HepG2 (cell line): ENCODE results near the gene FAM89B. TPM values are rescaled to one million over a fixed set of nuclear protein-coding genes. Genes with fewer than 3 reads are reported as not detected.

Experiments
- ARHGAP35 ChIP-seq: sonication (generic); formaldehyde crosslinking; IDR thresholded peaks from 2 replicates; pipeline ENCODE4 v1.9.0; 2022; ENCODE audit warnings: mild to moderate bottlenecking, inconsistent platforms, moderate library complexity, missing genetic modification reagents, borderline replicate concordance
- FOSL2 ChIP-seq: sonication (generic); formaldehyde crosslinking; IDR thresholded peaks from 2 replicates; pipeline ENCODE4 v1.4.0; 2020; ENCODE audit warnings: missing genetic modification reagents
- KDM2A ChIP-seq: sonication (generic); formaldehyde crosslinking; IDR thresholded peaks from 2 replicates; pipeline ENCODE4 v1.4.0; 2020; ENCODE audit warnings: low read depth, missing genetic modification reagents, borderline replicate concordance
- NFKBIZ ChIP-seq: IDR thresholded peaks from 2 replicates; pipeline ENCODE4 v1.6.1; 2018; ENCODE audit warnings: missing genetic modification reagents, missing compliant biosample characterization
- SOX5 ChIP-seq: IDR thresholded peaks from 2 replicates; pipeline ENCODE4 v1.6.1; 2016; ENCODE audit warnings: borderline replicate concordance
- TCF7 ChIP-seq: sonication (generic); IDR thresholded peaks from 2 replicates; pipeline ENCODE4 v1.6.1; 2016; ENCODE audit warnings: antibody characterized with exemption, low read depth
- ZNF143 ChIP-seq: sonication (generic); formaldehyde crosslinking; IDR thresholded peaks from 2 replicates; pipeline ENCODE4 v1.4.0; 2020; ENCODE audit warnings: missing genetic modification reagents
- polyA plus RNA-seq, 8 experiments: library from polyadenylated mRNA; depleted of rRNA in 3 of 8; stranded (reverse) in 7 of 8; unstranded in 1 of 8; fragments of >200 nt; fragmentation: Illumina TruSeq in 4 of 8; extraction: Trizol in 4 of 8; gene quantifications; 2 replicates each; pipeline versions ENCODE4 v1.2.1 to v1.2.3, GENCODE V29; 2011 to 2016; ENCODE audit warnings: low read depth in 4 of 8, missing spikeins in 1 of 8, mixed read lengths in 1 of 8; ENCODE audit not compliant: insufficient read depth in 1 of 8
- total RNA-seq, 5 experiments: library from RNA; depleted of rRNA; stranded (reverse); fragments of >200 nt; fragmentation: Illumina TruSeq; extraction: Trizol; gene quantifications; 2 replicates each; pipeline ENCODE4 v1.2.3, GENCODE V29; 2016; ENCODE audit warnings: low read depth in 1 of 5
- TF ChIP-seq, protein P1 (sequence below): sonication (generic); formaldehyde crosslinking; IDR thresholded peaks from 2 replicates; pipeline ENCODE4 v1.5.0; 2020; ENCODE audit warnings: mild to moderate bottlenecking, missing genetic modification reagents
- TF ChIP-seq, protein P2 (sequence below): sonication (generic); formaldehyde crosslinking; IDR thresholded peaks from 2 replicates; pipeline ENCODE4; 2020; ENCODE audit warnings: missing genetic modification reagents, mild to moderate bottlenecking, borderline replicate concordance
- TF ChIP-seq, protein P3 (sequence below): sonication (generic); formaldehyde crosslinking; IDR thresholded peaks from 2 replicates; pipeline ENCODE4 v1.4.0; 2020; ENCODE audit warnings: mild to moderate bottlenecking, missing genetic modification reagents
- TF ChIP-seq, protein P4 (sequence below): sonication (generic); formaldehyde crosslinking; IDR thresholded peaks from 2 replicates; pipeline ENCODE4 v1.9.0; 2022; ENCODE audit warnings: missing genetic modification reagents, mild to moderate bottlenecking, borderline replicate concordance

Gene FAM89B
- total and polyA plus RNA-seq, 2 of the 13 experiments (the other 11 are each of a cell fraction or from before 2014, with no cell fraction given), result 5.7 to 8.0 TPM

DNA sequence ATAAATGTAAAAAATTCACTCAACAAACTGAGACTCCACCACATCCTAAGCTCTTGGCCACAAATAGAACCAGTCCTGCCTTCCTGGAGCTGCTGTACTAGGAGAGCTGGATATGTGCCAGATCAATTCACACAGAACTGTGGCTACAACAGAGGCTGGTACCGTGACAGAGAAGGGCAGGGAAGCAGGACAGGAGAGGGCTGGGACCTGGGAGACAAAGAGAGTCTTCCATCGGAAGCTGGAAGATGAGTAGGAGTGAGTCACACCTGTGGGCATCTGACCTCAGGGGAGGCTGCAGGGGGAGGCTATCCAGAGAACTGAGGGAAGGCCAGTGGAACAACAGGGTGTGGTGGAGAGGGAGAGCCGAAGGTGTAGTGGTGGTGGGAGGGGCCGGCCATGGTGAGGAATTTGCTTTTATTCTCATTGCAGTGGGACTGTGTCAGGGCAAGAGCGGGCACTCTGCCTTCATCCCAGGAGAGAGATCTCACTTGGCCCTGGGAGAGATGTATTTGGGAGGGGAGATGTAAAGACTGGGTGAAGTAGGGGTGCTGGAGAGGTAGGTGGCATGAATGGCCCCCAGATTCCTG is 12.3 kb upstream of the FAM89B start (continued):
- TF ChIP-seq, protein P1, sequence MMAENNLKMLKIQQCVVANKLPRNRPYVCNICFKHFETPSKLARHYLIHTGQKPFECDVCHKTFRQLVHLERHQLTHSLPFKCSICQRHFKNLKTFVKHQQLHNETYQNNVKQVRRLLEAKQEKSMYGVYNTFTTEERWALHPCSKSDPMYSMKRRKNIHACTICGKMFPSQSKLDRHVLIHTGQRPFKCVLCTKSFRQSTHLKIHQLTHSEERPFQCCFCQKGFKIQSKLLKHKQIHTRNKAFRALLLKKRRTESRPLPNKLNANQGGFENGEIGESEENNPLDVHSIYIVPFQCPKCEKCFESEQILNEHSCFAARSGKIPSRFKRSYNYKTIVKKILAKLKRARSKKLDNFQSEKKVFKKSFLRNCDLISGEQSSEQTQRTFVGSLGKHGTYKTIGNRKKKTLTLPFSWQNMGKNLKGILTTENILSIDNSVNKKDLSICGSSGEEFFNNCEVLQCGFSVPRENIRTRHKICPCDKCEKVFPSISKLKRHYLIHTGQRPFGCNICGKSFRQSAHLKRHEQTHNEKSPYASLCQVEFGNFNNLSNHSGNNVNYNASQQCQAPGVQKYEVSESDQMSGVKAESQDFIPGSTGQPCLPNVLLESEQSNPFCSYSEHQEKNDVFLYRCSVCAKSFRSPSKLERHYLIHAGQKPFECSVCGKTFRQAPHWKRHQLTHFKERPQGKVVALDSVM (CRISPR knock-in tag), result peak; percentile 96
- TF ChIP-seq ZNF143 (CRISPR knock-in tag) (no peak), KDM2A (CRISPR knock-in tag) (peak; percentile 1; the same call in 1 of the 2 replicates), SOX5 (CRISPR knock-in tag) (peak; percentile 21; the same call in 1 of the 2 replicates), NFKBIZ (CRISPR knock-in tag) (no peak), TCF7 (no peak), ARHGAP35 (no peak), FOSL2 (peak; percentile 89)
- TF ChIP-seq, protein P2, sequence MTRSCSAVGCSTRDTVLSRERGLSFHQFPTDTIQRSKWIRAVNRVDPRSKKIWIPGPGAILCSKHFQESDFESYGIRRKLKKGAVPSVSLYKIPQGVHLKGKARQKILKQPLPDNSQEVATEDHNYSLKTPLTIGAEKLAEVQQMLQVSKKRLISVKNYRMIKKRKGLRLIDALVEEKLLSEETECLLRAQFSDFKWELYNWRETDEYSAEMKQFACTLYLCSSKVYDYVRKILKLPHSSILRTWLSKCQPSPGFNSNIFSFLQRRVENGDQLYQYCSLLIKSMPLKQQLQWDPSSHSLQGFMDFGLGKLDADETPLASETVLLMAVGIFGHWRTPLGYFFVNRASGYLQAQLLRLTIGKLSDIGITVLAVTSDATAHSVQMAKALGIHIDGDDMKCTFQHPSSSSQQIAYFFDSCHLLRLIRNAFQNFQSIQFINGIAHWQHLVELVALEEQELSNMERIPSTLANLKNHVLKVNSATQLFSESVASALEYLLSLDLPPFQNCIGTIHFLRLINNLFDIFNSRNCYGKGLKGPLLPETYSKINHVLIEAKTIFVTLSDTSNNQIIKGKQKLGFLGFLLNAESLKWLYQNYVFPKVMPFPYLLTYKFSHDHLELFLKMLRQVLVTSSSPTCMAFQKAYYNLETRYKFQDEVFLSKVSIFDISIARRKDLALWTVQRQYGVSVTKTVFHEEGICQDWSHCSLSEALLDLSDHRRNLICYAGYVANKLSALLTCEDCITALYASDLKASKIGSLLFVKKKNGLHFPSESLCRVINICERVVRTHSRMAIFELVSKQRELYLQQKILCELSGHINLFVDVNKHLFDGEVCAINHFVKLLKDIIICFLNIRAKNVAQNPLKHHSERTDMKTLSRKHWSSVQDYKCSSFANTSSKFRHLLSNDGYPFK (CRISPR knock-in tag), result peak; percentile 12; the same call in 1 of the 2 replicates
- TF ChIP-seq, protein P3, sequence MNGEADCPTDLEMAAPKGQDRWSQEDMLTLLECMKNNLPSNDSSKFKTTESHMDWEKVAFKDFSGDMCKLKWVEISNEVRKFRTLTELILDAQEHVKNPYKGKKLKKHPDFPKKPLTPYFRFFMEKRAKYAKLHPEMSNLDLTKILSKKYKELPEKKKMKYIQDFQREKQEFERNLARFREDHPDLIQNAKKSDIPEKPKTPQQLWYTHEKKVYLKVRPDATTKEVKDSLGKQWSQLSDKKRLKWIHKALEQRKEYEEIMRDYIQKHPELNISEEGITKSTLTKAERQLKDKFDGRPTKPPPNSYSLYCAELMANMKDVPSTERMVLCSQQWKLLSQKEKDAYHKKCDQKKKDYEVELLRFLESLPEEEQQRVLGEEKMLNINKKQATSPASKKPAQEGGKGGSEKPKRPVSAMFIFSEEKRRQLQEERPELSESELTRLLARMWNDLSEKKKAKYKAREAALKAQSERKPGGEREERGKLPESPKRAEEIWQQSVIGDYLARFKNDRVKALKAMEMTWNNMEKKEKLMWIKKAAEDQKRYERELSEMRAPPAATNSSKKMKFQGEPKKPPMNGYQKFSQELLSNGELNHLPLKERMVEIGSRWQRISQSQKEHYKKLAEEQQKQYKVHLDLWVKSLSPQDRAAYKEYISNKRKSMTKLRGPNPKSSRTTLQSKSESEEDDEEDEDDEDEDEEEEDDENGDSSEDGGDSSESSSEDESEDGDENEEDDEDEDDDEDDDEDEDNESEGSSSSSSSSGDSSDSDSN (CRISPR knock-in tag), result peak; percentile 27
- TF ChIP-seq, protein P4, sequence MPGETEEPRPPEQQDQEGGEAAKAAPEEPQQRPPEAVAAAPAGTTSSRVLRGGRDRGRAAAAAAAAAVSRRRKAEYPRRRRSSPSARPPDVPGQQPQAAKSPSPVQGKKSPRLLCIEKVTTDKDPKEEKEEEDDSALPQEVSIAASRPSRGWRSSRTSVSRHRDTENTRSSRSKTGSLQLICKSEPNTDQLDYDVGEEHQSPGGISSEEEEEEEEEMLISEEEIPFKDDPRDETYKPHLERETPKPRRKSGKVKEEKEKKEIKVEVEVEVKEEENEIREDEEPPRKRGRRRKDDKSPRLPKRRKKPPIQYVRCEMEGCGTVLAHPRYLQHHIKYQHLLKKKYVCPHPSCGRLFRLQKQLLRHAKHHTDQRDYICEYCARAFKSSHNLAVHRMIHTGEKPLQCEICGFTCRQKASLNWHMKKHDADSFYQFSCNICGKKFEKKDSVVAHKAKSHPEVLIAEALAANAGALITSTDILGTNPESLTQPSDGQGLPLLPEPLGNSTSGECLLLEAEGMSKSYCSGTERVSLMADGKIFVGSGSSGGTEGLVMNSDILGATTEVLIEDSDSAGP, result no peak
